Gastroesophageal sphincter (tissue), 3 donors: ENCODE results near the gene RANBP2.
"Not testable (repeated sequence)": the region's sequence is repeated elsewhere in the genome, so short reads cannot be mapped to it uniquely, and the experiment has no call there.

Source experiments
- EP300 ChIP-seq: sonication (generic); formaldehyde crosslinking; IDR thresholded peaks from one replicate; pipeline ENCODE4 v1.6.1; 2017; ENCODE audit warnings: antibody characterized with exemption, mild to moderate bottlenecking
- TF ChIP-seq, protein P1 (sequence below), 4 experiments: fragments of 200-600 bp in 2 of 4; fragments of 450-650 bp in 2 of 4; sonication (generic) in 1 of 4; IDR thresholded peaks; one replicate each; pipeline ENCODE4 v1.5.1; 2017 to 2019; ENCODE audit warnings: antibody characterized with exemption in 4 of 4, mild to moderate bottlenecking in 2 of 4, moderate library complexity in 2 of 4

DNA sequence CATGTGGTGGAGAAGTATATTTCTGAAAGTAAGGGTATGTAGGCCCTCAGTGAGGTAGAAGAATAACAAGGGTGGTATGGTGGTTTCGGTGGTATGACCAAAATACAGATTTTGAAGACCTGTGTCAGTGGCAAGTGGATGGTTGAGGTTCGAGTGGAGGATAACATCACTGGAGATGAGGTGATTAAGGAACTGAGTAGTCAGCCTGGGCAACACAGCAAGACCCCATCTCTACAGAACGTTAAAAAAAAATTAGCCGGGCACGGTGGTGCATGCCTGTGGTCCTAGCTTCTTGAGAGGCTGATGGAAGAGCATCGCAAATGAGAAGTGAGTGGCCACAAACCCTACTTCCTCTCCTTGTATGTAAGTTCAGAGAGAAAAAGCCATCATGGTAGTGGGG is 15.4 kb downstream of the RANBP2 start:
- not testable (repeated sequence) for TF ChIP-seq EP300
- TF ChIP-seq, protein P1, sequence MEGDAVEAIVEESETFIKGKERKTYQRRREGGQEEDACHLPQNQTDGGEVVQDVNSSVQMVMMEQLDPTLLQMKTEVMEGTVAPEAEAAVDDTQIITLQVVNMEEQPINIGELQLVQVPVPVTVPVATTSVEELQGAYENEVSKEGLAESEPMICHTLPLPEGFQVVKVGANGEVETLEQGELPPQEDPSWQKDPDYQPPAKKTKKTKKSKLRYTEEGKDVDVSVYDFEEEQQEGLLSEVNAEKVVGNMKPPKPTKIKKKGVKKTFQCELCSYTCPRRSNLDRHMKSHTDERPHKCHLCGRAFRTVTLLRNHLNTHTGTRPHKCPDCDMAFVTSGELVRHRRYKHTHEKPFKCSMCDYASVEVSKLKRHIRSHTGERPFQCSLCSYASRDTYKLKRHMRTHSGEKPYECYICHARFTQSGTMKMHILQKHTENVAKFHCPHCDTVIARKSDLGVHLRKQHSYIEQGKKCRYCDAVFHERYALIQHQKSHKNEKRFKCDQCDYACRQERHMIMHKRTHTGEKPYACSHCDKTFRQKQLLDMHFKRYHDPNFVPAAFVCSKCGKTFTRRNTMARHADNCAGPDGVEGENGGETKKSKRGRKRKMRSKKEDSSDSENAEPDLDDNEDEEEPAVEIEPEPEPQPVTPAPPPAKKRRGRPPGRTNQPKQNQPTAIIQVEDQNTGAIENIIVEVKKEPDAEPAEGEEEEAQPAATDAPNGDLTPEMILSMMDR (IDR thresholded peaks at IDR 0.05): not testable (repeated sequence)
